NB4 (cell line): ENCODE data around the gene PIGT.

ENCODE experiments used
- DNase-seq: peaks from one replicate; pipeline ENCODE4 v3.0.0; 2010; ENCODE audit warnings: low read depth
- H3K4me3 ChIP-seq: one replicate; pipeline ENCODE4 v1.5.1; 2011; ENCODE audit warnings: mild to moderate bottlenecking, low read depth, low read length, moderate library complexity
- CTCF ChIP-seq: IDR thresholded peaks from one replicate; pipeline ENCODE4 v1.5.1; 2012; ENCODE audit warnings: low read depth, low read length
- MAX ChIP-seq: IDR thresholded peaks from 2 replicates; pipeline ENCODE4 v1.6.1; 2011; ENCODE audit warnings: low read depth, low read length
- MYC ChIP-seq: IDR thresholded peaks from 2 replicates; pipeline ENCODE4 v1.6.1; 2011; ENCODE audit warnings: low read depth, low read length
- POLR2A ChIP-seq: IDR thresholded peaks from 2 replicates; pipeline ENCODE4 v1.6.1; 2011; ENCODE audit warnings: mild to moderate bottlenecking; ENCODE audit not compliant: insufficient read length; ENCODE audit errors: extremely low read depth

Gene PIGT

GRCh38 chr20:45374966-45375365, 41.0 kb upstream of the PIGT start:
- H3K4me3 ChIP-seq = no peak overlapping the region
- DNase-seq = peak; percentile 50
- TF ChIP-seq MYC = no peak
- no peak for TF ChIP-seq CTCF

GRCh38 chr20:45377269-45377668, 38.7 kb upstream of the PIGT start:
- TF ChIP-seq POLR2A (no peak), MYC (no peak), CTCF (no peak), MAX (no peak)
- no peak for DNase-seq
- no peak overlapping the region for H3K4me3 ChIP-seq

GRCh38 chr20:45378191-45378590, 37.8 kb upstream of the PIGT start, which contains the start of gene TP53TG5:
Gene TP53TG5 (minus strand): TSS chr20:45378325. CDS start chr20:45378236, 89 bp downstream.
- no peak within 1 kb of the TSS for H3K4me3 ChIP-seq
- TF ChIP-seq POLR2A = no peak
- no peak for TF ChIP-seq CTCF
- no peak for TF ChIP-seq MYC
- no peak for TF ChIP-seq MAX
- no peak for DNase-seq

- DNase-seq = no peak
- H3K4me3 ChIP-seq = no peak overlapping the region
- TF ChIP-seq CTCF (no peak), MYC (no peak), MAX (no peak), POLR2A (no peak)
Measured at GRCh38 chr20:45387274-45387673, 28.7 kb upstream of the PIGT start.

GRCh38 chr20:45390931-45391330, 25.0 kb upstream of the PIGT start:
- TF ChIP-seq MAX (no peak), MYC (no peak), CTCF (no peak), POLR2A (no peak)
- H3K4me3 ChIP-seq = no peak overlapping the region
- DNase-seq = no peak

GRCh38 chr20:45391559-45391958, 24.4 kb upstream of the PIGT start:
- TF ChIP-seq POLR2A (no peak), MYC (no peak), CTCF (no peak), MAX (no peak)
- DNase-seq = no peak
- H3K4me3 ChIP-seq = no peak overlapping the region
